GM19023 (cell line): ENCODE data around the gene HIPK2.
"Not testable (repeated sequence)": the region's sequence is repeated elsewhere in the genome, so short reads cannot be mapped to it uniquely, and the experiment has no call there.

ENCODE experiments used
- ATAC-seq: cut with Tn5 transposase; IDR thresholded peaks from one replicate; pipeline ENCODE4 v1.9.1; 2021; ENCODE audit warnings: mild to moderate bottlenecking, moderate library complexity; ENCODE audit not compliant: unreplicated experiment

HIPK2 gene

GRCh38 chr7:139557857-139558581, 219.8 kb downstream of the HIPK2 start:
- no peak for ATAC-seq

GRCh38 chr7:139553991-139554700, 223.7 kb downstream of the HIPK2 start:
- ATAC-seq = not testable (repeated sequence)

- no peak for ATAC-seq
These were observed 229.3 kb downstream of the HIPK2 start for GRCh38 chr7:139548302-139549028.

- ATAC-seq = no peak
These were observed 233.2 kb downstream of the HIPK2 start for GRCh38 chr7:139544645-139545044.

GRCh38 chr7:139543801-139544603, 233.8 kb downstream of the HIPK2 start:
- ATAC-seq = no peak

GRCh38 chr7:139542308-139543151, 235.3 kb downstream of the HIPK2 start:
- no peak for ATAC-seq

GRCh38 chr7:139541600-139542307, 236.0 kb downstream of the HIPK2 start:
- ATAC-seq = no peak

- no peak for ATAC-seq
These were observed 237.6 kb downstream of the HIPK2 start for GRCh38 chr7:139540203-139540602.

GRCh38 chr7:139538881-139539635, 238.7 kb downstream of the HIPK2 start:
- no peak for ATAC-seq

GRCh38 chr7:139536152-139536551, 241.6 kb downstream of the HIPK2 start:
- ATAC-seq = no peak

GRCh38 chr7:139534966-139535651, 242.7 kb downstream of the HIPK2 start:
- no peak for ATAC-seq

GRCh38 chr7:139534096-139534495, 243.7 kb downstream of the HIPK2 start:
- ATAC-seq = no peak

GRCh38 chr7:139532636-139533155, 245.1 kb downstream of the HIPK2 start:
- ATAC-seq = no peak

- no peak for ATAC-seq
These were observed 246.7 kb downstream of the HIPK2 start for GRCh38 chr7:139531094-139531493.

GRCh38 chr7:139526578-139527544, 250.9 kb downstream of the HIPK2 start:
- no peak for ATAC-seq

GRCh38 chr7:139525750-139526149, 252.0 kb downstream of the HIPK2 start:
- no peak for ATAC-seq

- ATAC-seq = no peak
These were observed 252.6 kb downstream of the HIPK2 start for GRCh38 chr7:139525239-139525638.
